Kidney epithelial cell (primary cell): ENCODE results near the gene EMP3. TPM values are rescaled to one million over a fixed set of nuclear protein-coding genes. Genes with fewer than 3 reads are reported as not detected.

ENCODE experiments used
- DNase-seq: peaks from one replicate; pipeline ENCODE4 v3.0.0-alpha.2; 2010; ENCODE audit warnings: low read depth
- H3K27me3 ChIP-seq: 2 replicates; pipeline ENCODE4 v1.6.0; 2011; ENCODE audit warnings: low read length; ENCODE audit not compliant: control insufficient read depth, insufficient read depth
- H3K36me3 ChIP-seq: 2 replicates; pipeline ENCODE4 v1.5.1; 2011; ENCODE audit warnings: low read length; ENCODE audit not compliant: control insufficient read depth, insufficient read depth
- H3K4me3 ChIP-seq: 2 replicates; pipeline ENCODE4 v1.5.1; 2011; ENCODE audit warnings: low read depth, mild to moderate bottlenecking, control low read depth, low read length
- total RNA-seq: library from RNA; depleted of rRNA; stranded (reverse); fragments of >200 nt; gene quantifications from 2 replicates; pipeline ENCODE4 v1.2.3, GENCODE V29; 2015
- TF ChIP-seq, protein P1 (sequence below): IDR thresholded peaks from 2 replicates; pipeline ENCODE4 v1.5.1; 2011; ENCODE audit warnings: mild to moderate bottlenecking, moderate library complexity, low read length, control low read depth, inconsistent platforms; ENCODE audit not compliant: insufficient read depth, poor library complexity, severe bottlenecking

Gene EMP3
- total RNA-seq, 1 donor from 2014 or later: 32.5 TPM

GRCh38 chr19:48355365-48355954, 30.1 kb downstream of the EMP3 start:
- TF ChIP-seq, protein P1, sequence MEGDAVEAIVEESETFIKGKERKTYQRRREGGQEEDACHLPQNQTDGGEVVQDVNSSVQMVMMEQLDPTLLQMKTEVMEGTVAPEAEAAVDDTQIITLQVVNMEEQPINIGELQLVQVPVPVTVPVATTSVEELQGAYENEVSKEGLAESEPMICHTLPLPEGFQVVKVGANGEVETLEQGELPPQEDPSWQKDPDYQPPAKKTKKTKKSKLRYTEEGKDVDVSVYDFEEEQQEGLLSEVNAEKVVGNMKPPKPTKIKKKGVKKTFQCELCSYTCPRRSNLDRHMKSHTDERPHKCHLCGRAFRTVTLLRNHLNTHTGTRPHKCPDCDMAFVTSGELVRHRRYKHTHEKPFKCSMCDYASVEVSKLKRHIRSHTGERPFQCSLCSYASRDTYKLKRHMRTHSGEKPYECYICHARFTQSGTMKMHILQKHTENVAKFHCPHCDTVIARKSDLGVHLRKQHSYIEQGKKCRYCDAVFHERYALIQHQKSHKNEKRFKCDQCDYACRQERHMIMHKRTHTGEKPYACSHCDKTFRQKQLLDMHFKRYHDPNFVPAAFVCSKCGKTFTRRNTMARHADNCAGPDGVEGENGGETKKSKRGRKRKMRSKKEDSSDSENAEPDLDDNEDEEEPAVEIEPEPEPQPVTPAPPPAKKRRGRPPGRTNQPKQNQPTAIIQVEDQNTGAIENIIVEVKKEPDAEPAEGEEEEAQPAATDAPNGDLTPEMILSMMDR: no peak
- H3K27me3 ChIP-seq: no peaks in the 10 kb centered on the region
- no peak overlapping the region for H3K4me3 ChIP-seq
- DNase-seq: no peak
- H3K36me3 ChIP-seq: no peaks in the 10 kb centered on the region

DNA sequence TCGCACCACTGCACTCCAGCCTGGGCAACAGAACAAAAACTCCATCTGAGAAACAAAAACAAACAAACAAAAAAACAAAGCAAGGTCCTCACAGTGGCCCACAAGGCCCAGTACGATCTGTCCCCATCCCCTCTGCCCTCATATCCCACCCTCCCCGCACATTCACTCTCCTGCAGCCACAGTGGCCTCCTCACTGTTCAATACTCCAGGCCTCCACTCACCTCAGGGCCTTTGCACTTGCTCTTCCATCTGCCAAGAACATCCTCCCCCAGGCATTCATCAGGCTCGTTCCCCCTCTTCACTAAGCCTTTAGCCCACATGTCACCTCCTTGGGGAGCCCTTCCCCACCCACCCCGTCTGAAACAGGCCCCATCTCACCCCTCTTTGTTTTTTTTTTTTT, 33.8 kb downstream of the EMP3 start:
- H3K27me3 ChIP-seq: no peaks in the 10 kb centered on the region
- H3K4me3 ChIP-seq: no peak overlapping the region
- TF ChIP-seq, protein P1: no peak
- DNase-seq: no peak
- H3K36me3 ChIP-seq: no peaks in the 10 kb centered on the region

DNA sequence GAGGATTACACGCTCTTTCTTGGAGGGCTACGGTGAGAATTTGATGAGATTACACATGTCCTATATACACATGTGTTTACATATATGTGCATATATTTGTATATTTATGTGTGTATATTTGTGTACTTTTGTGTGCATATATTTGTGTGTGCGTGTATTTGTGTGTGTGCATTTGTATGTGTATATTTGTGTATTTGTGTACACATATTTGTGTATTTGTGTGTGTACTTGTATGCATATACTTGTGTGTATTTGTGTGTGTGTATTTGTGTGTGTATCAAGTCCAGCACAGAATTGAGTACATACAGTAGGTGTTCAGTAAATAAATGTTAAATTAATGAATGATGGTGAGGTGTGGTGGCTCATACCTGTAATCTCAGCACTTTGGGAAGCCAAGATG, 36.6 kb downstream of the EMP3 start:
- no peak for DNase-seq
- TF ChIP-seq, protein P1: no peak
- Histone ChIP-seq H3K36me3 (no peaks in the 10 kb centered on the region), H3K4me3 (no peak overlapping the region), H3K27me3 (no peaks in the 10 kb centered on the region)

DNA sequence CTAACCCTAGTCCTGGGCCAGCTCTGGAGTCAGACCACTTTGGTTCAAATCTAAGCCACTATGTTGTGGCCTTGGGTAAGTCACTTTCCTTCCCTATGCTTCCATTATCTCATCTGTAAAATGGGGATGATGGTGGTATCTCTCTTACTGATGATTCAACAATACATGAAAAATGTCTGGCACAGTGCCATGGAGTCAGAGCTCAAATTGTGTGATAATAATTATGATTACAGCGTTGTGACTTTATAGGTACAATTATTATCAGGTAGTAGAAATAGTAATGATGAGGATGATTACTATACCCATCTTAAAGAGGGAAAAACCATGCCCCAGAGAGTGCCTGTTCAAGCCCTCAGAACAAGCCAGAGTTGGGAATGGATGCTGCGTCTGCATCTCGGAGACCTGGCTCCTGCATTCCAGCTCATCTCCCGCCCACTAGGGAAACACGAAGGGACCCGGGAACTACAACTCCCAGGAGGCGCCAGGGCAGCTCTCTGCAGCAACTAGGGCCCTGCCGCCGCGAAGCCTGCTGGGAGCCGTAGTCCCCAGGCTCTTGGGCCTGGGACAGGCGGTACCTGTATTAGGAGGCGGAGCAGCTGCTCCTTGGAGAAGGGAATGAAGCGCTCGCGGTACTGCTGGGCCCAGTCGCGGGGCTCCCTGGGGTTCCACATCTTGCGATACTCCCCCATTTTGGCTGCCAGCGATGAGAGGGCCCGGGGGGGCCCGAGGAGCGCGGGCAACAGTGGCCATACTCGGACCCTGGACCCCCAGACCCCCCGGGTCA, 37.6 kb downstream of the EMP3 start:
- TF ChIP-seq, protein P1: no peak
- H3K4me3 ChIP-seq: peak overlapping the region; percentile 47
- peak; percentile 75 for DNase-seq
- H3K27me3 ChIP-seq: no peaks in the 10 kb centered on the region
- H3K36me3 ChIP-seq: no peaks in the 10 kb centered on the region

DNA sequence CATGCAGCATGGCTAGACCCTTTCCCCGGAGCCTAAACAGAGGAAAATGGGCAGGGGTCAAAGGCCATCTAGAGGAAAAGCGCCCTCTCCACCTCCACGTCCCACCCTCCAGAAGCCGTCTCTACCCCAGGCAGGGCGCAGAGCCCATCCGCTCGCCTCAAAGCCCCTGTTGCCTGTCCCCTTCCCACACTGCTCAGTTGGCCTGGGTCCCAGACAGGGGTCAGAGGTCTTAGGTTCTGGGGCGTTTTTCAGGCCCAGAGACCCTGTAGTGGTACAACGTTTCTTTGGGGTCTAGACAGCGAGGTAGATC, 38.1 kb downstream of the EMP3 start:
- Histone ChIP-seq H3K27me3 (no peaks in the 10 kb centered on the region), H3K36me3 (no peaks in the 10 kb centered on the region), H3K4me3 (peak overlapping the region; percentile 47)
- TF ChIP-seq, protein P1: no peak
- no peak for DNase-seq
